ENCODE measurements around the gene SKIC2. TPM values are rescaled to one million over a fixed set of nuclear protein-coding genes. Genes with fewer than 3 reads are reported as not detected.

The SKIC2 gene
- total RNA-seq, 1 experiment from 2014 or later = 68.0 TPM

DNA sequence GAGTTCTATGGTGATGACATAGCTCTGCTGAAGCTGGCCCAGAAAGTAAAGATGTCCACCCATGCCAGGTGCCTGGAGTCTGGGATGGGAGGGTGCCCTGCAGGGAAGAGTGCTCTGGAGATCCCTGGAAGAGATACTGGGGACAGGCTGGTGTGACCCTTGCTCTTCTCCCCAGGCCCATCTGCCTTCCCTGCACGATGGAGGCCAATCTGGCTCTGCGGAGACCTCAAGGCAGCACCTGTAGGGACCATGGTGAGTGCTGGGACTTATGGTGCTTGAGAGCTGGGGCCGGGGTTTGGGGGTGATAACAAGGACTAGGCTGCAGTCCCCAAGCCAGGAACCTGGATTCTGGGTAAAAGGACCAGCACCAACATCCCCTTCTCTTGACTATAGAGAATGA is 15.2 kb upstream of the SKIC2 start:
- H3K27ac ChIP-seq (ENCODE audit: low read depth, low read length) = no peak overlapping the region
- no peaks in the 10 kb centered on the region for H3K79me2 ChIP-seq (ENCODE audit: insufficient read depth, low read length)
- no peak overlapping the region for H3K4me2 ChIP-seq (ENCODE audit: low read length)
- DNase-seq (ENCODE audit: low read depth, low spot score) (no peak), ATAC-seq (no peak)
- no peak overlapping the region for H3K4me3 ChIP-seq (replicated peaks in 1 of 2; ENCODE audit: low read depth in 1 of 2, low read length in 2 of 2)
- ChIA-PET POLR2A (no interaction called here), RAD21 (ENCODE audit: low non-redundant PET in 1 of 2, low total read pairs in 2 of 2, uncharacterized antibody in 2 of 2, unreplicated experiment in 2 of 2) (no interaction called here), CTCF (interaction anchor here (1.3 kb wide), 1 partner anchor 8 kb away, joined by 5 read pairs; no protein-coding TSS in a partner anchor)
- H3K9ac ChIP-seq (ENCODE audit: low read length) = no peak overlapping the region
- no peaks in the 10 kb centered on the region for H3K9me3 ChIP-seq (ENCODE audit: control insufficient read depth in 1 of 2, insufficient read depth in 1 of 2, low read depth in 1 of 2, low read length in 2 of 2)
- no peak for TF ChIP-seq POLR2AphosphoS5 (IDR thresholded peaks at IDR 0.05; ENCODE audit: low read depth, low read length)
- TF ChIP-seq, protein P1, sequence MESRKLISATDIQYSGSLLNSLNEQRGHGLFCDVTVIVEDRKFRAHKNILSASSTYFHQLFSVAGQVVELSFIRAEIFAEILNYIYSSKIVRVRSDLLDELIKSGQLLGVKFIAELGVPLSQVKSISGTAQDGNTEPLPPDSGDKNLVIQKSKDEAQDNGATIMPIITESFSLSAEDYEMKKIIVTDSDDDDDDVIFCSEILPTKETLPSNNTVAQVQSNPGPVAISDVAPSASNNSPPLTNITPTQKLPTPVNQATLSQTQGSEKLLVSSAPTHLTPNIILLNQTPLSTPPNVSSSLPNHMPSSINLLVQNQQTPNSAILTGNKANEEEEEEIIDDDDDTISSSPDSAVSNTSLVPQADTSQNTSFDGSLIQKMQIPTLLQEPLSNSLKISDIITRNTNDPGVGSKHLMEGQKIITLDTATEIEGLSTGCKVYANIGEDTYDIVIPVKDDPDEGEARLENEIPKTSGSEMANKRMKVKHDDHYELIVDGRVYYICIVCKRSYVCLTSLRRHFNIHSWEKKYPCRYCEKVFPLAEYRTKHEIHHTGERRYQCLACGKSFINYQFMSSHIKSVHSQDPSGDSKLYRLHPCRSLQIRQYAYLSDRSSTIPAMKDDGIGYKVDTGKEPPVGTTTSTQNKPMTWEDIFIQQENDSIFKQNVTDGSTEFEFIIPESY (IDR thresholded peaks at IDR 0.05; ENCODE audit: extremely low read depth, insufficient replicate concordance, low read length) = no peak
- TF ChIP-seq, protein P2, sequence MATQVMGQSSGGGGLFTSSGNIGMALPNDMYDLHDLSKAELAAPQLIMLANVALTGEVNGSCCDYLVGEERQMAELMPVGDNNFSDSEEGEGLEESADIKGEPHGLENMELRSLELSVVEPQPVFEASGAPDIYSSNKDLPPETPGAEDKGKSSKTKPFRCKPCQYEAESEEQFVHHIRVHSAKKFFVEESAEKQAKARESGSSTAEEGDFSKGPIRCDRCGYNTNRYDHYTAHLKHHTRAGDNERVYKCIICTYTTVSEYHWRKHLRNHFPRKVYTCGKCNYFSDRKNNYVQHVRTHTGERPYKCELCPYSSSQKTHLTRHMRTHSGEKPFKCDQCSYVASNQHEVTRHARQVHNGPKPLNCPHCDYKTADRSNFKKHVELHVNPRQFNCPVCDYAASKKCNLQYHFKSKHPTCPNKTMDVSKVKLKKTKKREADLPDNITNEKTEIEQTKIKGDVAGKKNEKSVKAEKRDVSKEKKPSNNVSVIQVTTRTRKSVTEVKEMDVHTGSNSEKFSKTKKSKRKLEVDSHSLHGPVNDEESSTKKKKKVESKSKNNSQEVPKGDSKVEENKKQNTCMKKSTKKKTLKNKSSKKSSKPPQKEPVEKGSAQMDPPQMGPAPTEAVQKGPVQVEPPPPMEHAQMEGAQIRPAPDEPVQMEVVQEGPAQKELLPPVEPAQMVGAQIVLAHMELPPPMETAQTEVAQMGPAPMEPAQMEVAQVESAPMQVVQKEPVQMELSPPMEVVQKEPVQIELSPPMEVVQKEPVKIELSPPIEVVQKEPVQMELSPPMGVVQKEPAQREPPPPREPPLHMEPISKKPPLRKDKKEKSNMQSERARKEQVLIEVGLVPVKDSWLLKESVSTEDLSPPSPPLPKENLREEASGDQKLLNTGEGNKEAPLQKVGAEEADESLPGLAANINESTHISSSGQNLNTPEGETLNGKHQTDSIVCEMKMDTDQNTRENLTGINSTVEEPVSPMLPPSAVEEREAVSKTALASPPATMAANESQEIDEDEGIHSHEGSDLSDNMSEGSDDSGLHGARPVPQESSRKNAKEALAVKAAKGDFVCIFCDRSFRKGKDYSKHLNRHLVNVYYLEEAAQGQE (IDR thresholded peaks at IDR 0.05; ENCODE audit: low read depth) = no peak
- no peak for TF ChIP-seq SRF (IDR thresholded peaks at IDR 0.05; ENCODE audit: low read depth)
- no peak for TF ChIP-seq SIN3A (IDR thresholded peaks at IDR 0.05; ENCODE audit: low read depth)
- no peak for TF ChIP-seq EZH2 (IDR thresholded peaks at IDR 0.05)
- TF ChIP-seq, protein P3, sequence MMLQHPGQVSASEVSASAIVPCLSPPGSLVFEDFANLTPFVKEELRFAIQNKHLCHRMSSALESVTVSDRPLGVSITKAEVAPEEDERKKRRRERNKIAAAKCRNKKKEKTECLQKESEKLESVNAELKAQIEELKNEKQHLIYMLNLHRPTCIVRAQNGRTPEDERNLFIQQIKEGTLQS (IDR thresholded peaks at IDR 0.05) = no peak
- TF ChIP-seq YY1 (IDR thresholded peaks at IDR 0.05; ENCODE audit: extremely low read depth, insufficient replicate concordance, low read depth, low read length) = no peak
- no peak for TF ChIP-seq CEBPB (IDR thresholded peaks at IDR 0.05; ENCODE audit: low read depth)
- TF ChIP-seq, protein P4, sequence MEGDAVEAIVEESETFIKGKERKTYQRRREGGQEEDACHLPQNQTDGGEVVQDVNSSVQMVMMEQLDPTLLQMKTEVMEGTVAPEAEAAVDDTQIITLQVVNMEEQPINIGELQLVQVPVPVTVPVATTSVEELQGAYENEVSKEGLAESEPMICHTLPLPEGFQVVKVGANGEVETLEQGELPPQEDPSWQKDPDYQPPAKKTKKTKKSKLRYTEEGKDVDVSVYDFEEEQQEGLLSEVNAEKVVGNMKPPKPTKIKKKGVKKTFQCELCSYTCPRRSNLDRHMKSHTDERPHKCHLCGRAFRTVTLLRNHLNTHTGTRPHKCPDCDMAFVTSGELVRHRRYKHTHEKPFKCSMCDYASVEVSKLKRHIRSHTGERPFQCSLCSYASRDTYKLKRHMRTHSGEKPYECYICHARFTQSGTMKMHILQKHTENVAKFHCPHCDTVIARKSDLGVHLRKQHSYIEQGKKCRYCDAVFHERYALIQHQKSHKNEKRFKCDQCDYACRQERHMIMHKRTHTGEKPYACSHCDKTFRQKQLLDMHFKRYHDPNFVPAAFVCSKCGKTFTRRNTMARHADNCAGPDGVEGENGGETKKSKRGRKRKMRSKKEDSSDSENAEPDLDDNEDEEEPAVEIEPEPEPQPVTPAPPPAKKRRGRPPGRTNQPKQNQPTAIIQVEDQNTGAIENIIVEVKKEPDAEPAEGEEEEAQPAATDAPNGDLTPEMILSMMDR (IDR thresholded peaks at IDR 0.05 in 2 of 3, conservative IDR thresholded peaks at IDR 0.05 in 1 of 3; ENCODE audit: borderline replicate concordance in 1 of 3, insufficient read depth in 1 of 3, low read depth in 2 of 3, low read length in 2 of 3) = no peak
- no peak for TF ChIP-seq ZNF274 (IDR thresholded peaks at IDR 0.05; ENCODE audit: low read depth, low read length)
- TF ChIP-seq TCF7L2 (IDR thresholded peaks at IDR 0.05; ENCODE audit: borderline replicate concordance, extremely low read depth, insufficient read depth, insufficient read length) = no peak
- TF ChIP-seq, protein P5, sequence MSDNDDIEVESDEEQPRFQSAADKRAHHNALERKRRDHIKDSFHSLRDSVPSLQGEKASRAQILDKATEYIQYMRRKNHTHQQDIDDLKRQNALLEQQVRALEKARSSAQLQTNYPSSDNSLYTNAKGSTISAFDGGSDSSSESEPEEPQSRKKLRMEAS (IDR thresholded peaks at IDR 0.05) = no peak
- no peak for TF ChIP-seq ELF1 (IDR thresholded peaks at IDR 0.05; ENCODE audit: borderline replicate concordance, low read depth)
- intact Hi-C loops (cut with micrococcal nuclease) = no loop called here
- BruUV-seq (replicated peaks) = no TSS peak
- no peaks in the 10 kb centered on the region for H3K27me3 ChIP-seq (ENCODE audit: insufficient read depth, low read length)
- peaks cover 14 to 50% of the 10 kb centered on the region in 2 experiments; a peak in 3 of 4 replicates for H3K4me1 ChIP-seq (ENCODE audit: control insufficient read depth in 1 of 2, insufficient read depth in 2 of 2, low read length in 2 of 2)
- H4K20me1 ChIP-seq (ENCODE audit: insufficient read depth) = no peaks in the 10 kb centered on the region
- no peaks in the 10 kb centered on the region for H3K36me3 ChIP-seq (ENCODE audit: control insufficient read depth in 1 of 2, insufficient read depth in 2 of 2, low read length in 2 of 2)
- H2AFZ ChIP-seq (ENCODE audit: low read depth, low read length, poor library complexity, severe bottlenecking) = no peak overlapping the region
- H3K9me2 ChIP-seq (ENCODE audit: insufficient read depth) = no peaks in the 10 kb centered on the region; the same call in 1 of the 2 replicates

All from HCT116 (cell line).